NCI-H524 (cell line): ENCODE measurements around the gene PSMG3.
"Not testable (repeated sequence)": the region's sequence is repeated elsewhere in the genome, so short reads cannot be mapped to it uniquely, and the experiment has no call there.

Experiments
- DNase-seq, 2 experiments: peaks; one replicate each; lab custom pipeline; 2025; lab: John Stamatoyannopoulos, UW

Gene PSMG3

DNA sequence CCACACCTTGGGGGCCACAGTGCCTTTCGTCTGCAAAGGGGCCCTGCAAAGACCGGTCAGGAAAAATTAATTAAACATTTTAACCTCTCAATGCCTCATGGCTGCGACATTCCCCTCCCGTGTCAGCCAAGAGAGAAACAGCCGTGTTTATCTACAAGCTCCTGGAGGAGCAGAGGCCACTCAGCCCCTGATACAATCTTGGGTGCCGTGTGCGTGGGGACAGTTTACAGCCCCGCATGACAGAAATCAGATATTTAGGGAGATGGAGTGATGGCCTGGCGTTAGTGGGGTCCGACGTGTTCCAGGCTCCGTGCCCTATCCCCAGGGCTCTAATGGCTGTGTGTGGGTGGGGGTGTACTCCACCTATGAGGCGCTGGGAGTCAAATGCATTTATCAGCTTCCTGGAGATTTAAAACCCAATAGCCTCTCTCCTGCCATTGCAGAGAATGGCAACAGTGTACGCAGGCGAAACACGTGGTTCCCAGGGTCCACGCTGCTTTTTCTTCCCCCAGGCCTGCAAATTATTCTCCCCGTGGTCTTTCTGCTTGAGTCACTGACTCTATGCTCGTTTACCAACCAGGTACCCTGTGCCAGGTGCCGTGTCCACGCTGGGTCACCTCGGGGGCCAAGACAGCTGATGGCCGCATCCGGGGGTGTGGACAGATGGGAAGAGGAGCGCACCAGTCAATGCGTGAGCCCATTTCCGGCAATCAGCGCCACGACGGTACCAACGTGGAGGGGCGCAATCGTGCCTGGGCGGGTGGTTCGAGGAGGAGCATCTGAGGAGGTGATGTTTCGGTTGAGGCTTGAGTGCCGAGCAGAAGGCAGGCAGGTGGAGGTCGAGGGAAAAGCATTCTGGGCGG lies 26.6 kb upstream of the PSMG3 start:
- DNase-seq = no peak

DNA sequence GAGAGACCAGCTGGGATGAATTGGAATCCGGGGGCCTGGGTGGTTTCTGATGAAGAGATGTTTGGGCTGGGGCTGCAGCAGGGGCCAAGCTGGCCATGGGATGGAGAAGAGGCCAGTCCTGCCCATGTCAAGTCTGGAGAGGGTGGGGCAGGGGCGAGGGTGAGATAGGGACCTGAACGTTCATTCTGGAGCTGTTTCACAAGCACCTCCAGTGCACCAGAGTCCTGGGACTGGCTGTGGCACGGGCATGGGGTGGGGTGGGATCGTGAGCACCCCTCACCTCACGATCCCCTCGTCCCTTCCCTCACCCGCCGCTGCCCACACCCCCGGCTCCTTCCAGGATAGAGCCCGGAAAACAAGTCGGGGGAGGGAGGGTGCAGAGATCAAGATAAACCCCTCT lies 25.8 kb upstream of the PSMG3 start:
- DNase-seq = no peak

DNA sequence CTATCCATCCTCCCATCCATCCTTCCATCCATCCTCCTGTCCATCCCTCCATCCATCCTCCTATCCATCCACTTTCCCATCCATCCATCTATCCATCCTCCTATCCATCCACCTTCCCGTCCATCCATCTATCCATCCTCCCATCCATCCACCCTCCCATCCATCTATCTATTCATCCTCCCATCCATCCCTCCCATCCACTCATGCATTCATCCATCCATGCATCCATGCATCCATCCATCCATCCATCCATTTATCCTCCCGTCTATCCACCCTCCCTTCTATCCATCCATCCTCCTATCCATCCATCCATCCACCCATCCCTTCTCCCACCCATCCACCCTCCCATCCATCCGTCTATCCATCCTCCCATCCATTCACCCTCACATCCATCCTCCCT lies 25.2 kb upstream of the PSMG3 start:
- DNase-seq = no peak

DNA sequence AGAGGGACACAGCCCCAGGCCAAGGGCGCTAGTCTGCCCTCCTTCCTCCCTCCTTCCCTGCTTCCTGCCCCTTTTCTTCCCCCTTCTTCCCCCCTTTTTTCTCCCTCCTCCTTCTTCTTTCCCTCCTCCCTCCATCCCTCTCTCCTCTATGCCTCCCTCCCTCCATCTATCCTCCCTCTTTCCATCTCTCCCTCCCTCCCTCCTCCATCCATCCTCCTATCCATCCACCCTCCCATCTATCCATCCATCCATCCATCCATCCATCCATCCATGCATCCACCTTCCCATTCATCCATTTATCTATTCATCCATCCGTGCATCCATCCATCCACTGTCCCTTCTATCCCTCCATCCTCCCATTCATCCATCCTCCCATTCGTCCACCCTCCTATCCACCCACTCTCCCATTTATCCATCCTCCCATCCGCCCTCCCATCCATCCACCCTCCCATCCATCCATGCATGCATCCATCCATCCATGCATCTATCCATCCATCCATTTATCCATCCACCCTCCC lies 24.1 kb upstream of the PSMG3 start:
- no peak for DNase-seq

DNA sequence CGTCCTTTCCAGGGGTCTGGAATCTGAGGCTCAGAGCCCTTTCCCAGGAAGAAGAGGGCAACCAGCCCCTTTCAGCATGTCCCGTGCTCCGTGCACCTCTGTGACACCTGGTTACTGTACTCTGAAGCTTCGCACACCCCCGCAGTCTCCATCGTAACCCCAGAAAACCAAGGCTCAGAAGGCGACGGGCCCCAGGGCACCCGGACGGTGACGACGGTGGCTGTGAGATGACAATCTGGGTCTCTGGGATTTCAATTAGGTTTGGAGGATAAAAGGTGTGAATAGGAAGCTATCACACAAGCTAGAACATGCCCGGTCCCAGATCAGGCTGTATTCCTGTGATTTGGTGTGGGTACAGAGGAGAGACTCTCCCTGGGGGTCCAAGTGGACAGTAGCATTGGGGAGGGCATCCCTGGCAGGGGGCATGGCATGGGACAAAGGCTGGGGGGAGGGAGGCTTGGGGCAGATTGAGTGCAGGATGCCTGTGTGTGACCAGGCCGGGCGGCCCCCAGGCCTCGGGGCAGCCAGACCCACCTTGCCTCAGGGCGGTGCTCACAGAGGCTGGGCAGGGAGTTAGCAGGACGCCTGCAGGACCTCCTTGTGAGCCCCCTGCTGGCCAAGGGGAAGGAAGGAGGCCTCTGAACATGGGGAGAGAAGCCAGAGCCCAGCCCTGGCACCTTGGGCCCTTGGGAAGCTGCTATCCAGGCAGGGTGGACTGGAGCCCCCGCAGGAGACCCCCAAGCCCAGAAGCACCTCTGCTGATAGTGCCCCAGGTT lies 23.4 kb upstream of the PSMG3 start:
- DNase-seq = no peak

DNA sequence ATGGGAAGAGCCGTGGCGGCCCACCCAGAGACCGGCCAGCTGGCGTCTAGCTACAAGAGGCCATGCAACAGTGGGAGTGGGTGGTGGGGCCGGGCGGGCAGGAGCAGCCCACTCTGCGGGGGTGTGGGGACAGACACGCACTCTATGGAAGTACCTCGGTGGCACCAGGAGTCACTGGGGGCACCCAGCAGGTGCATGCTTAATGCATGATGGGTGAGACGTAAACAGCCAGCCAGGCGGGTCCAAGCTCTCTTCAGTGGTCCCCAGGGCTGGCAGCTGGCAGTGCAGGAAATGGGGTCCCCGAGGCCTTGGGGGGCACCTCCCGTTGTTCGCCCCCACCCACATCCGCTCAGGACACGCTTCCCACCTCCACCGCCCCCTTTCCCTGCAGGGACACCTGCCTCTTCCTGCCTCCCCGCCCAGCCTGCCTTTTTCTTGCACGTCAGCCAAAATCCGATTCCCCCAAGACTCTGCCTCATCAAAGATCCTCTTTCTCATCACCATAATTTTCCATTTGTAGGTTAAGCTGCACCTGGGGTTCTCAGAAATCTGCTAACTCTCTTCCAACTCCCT lies 22.6 kb upstream of the PSMG3 start:
- DNase-seq = no peak

DNA sequence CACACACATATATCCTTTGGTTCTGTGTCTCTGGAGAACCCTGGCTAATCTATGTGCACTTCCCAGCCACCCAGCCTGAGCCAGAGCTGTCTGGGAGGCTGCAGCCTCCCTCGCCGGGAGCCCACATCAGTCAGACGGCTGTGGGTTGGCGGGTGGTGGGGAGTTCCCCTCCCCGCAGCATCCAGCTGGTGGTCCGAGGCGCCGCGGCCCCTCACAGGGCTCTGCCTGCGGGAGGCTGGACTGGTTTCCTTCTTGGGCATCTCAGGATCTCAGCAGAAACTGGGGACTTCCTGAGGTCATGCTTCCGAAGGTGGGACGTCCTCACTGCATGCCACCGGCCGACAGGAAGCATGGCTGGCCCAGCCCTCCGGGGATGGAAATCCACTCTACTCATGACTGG lies 22.0 kb upstream of the PSMG3 start:
- no peak for DNase-seq

DNA sequence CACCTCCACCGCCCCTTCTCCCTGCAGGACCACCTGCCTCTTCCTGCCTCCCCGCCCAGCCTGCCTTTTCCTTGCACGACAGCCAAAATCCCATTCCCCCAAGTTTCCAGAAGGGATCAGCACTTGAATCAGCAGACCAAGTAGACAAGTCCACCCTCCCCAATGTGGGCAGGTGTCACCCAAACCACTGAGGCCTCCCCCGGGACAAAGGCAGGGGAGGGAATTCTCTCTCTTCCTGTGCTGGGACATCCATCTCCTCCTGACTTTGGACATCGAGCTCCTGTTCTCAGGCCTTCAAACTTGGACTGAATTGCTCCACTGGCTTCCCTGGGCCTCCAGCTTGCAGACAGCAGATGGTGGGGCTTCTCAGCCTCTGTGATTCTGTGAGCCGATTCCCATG lies 21.6 kb upstream of the PSMG3 start:
- DNase-seq = peak in 1 of 2 experiments; percentile 30

DNA sequence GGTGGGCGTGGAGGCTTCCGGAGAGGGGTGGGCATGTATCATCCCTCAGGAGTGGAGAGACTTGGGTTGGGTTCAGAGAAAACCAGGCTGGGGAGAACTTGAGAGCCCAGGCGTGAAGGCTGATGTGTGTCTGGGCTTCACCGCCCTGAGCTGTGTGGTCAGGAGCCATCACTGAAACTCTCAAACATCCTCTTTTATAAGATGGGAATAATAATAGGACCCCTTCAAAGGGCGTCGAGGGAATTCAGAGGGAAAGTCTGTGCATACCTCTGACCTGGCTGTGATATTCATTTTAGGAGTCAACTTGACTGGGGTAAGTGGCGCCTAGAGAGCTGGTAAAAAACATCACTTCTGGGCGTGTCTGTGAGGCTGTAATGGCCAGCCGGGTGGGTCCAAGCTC lies 21.1 kb upstream of the PSMG3 start:
- no peak for DNase-seq

DNA sequence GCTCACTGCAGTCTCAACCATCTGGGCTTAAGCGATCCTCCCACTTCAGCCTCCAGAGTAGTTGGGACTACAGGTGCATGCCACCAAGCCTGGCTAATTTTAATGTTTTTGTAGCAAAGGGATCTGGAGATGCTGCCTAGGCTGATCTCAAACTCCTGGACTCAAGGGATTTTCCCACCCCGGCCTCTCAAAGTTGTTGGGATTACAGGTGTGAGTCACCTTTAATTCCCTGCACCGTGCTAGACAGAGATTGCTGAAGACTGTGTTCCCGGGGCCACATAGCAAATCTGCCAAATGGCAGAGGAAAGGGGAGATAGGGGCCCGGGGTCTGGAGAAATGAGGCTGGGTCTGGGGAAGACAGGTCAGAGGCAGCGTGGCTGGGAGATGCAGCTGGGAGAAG lies 20.6 kb upstream of the PSMG3 start:
- no peak for DNase-seq

DNA sequence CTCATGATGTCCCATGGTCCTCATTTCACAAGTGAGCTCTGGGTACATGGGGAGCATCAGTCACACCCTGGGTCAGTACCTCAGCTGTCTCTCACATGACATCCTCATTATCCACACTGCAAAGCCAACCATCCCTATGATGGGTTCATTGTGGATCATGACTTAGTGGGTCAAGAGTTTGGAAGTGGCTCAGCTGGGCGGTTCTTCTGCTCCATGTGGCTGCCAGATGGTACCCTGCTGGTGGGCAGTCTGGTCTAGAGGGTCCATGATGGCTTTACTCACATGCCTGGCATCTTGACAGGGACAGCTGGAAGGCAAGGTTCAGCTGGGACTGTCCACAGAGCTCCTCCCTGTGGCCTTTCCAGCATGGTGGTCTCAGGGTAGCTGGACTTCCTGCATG lies 19.1 kb upstream of the PSMG3 start:
- DNase-seq = no peak

DNA sequence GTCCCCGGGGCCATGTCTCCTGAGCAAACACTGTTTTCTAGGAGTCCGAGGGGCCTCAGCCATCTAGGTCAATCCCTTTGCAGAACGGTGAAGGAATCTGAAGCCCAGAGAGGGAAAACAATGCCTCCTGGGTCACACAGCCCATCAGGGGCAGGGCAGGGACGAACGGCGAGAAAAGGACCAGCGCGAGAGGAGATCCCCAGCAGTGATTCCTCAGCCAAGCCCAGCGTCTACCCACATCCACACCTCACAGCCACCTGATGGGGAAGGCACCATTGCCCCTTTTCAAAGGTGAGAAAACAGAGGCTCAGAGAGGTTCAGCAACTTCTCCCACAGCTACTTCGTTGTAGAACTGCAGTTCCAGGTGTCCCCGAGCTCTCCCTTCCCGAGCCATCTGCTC lies 17.9 kb upstream of the PSMG3 start:
- no peak for DNase-seq

DNA sequence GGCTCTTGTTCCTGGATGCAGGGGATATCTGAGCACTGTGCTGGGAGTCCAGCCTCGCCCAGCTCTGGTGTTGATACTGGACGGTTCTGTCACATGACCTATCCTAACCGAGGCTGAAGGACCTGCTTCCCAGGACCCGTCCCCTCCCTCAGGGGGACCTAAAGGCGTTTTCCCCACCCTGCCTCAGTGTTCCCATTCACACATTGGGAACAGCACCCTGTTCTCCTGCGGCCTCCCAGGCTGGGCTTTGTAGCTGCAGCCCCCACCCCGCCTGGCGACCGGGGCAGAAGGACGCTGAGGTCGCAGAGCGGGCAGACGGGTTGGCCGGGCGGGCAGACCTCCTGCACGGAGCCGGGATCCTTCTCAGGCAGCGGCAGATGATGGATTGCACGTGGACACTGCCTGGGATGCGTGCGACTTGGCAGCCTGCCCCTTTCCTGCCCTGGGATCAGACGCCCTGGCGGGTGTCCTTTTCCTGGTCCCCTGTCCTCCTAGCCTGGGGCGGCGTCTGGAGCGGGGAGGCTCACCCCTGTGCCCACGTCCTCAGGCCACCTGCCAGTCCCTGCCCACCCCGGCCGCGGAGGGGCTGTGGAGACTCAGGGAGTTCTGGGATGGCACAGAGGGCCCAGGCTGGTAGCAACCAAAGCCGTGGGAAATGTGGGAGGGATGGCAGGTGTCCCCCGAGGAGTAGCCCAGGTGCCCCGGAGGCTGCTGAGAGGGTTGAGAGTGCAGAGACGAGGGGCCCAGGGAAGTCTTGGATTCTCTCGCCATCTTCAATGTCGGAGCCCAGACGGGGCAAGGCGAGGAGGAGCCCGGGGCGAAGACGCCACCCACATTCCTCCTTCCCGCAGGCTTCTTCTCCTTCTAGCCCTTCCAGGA lies 17.2 kb upstream of the PSMG3 start:
- DNase-seq = peak in 1 of 2 experiments; percentile 46

DNA sequence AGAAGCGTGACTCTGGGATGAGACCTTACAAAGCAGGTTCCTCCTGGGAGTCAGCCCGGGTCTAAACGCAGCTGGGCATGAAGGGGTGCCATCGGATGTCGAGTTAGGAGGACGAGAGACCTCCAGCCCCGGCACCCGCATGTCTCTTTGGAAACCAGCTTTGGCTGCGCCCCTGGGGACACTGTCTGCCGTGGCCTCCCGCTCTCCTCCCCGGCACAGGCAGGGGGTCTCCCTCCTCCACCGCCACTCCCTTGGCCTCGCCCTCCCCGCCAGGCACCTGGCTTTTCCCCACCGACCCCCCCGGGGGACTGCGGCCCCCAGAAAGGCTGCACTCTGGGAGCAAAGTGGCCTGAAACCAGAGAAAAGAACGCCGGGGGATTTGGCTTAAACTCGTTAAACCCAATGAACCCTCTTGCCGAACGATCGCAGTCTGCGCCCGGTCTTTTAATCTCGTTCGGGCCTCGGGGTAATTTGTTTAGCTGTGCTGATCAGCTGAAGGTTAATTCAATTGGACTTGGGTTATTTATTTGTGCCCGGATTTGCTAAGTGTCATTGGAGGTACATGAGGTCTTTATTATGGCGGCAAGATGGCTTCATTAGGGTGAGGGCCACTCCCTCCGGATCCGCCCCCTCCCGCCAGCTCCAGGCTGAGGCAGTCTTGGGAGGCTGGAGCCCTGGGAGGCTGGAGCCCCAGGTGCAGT lies 16.4 kb upstream of the PSMG3 start:
- DNase-seq = no peak

DNA sequence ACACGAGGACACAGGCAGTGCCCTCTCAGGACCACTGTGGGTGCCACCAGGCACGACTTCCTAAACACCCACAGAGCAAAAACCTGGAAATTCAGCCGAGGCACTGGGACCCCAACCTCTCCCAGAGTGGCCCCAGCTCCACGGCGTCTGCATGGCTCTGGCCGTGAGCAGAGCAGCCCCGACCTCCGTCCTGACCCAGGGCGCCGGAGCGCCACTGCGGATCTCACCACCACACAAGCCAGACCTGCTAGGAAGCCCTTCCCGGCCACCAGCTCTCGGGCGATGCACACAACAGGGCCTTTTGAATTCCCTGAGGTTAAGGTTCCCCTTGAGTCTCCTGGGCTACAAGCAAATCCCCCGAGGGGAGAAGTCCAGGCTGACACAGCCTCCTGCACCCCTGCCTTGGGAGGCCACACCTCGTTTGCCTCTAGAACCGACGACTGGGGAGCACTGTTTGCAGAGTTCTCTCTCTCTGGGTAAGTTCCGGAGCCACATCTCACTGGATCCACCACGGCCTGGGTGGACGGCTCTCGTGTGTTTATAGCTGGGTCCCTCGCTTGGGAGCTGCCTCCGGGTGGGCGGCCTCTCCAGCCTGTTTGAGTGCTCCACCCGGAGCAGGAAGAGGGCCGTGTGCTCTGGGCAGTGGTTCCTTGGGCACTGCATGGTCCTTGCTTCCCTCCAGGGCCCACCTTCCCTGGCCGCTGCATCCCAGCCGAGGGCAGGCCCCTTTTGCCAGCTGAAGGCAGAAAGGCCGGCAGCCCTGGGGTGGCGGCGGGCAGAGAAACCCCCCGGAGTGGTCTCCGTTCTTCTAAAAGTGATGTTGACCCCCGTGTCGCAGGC lies 15.5 kb upstream of the PSMG3 start:
- no peak for DNase-seq

DNA sequence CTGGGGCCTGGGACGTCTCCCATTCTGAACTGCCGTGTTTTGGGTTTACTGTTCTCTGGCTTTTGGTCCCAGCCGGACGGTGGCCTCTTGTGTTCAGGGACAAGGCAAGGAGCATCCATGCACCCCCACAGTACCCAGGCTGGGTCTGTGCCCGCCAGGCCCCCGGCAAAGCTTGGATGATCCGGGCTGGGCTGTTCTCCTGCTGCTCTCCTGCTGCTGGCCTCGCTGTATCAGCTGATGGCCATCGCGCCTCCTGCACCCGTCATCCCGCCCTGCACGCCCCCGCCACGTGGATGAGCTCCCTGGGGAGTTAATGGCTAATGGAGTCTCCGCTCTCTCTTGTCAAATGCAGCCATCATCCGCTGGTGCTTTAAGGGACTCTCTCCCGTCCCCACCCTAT lies 14.9 kb upstream of the PSMG3 start:
- no peak for DNase-seq

DNA sequence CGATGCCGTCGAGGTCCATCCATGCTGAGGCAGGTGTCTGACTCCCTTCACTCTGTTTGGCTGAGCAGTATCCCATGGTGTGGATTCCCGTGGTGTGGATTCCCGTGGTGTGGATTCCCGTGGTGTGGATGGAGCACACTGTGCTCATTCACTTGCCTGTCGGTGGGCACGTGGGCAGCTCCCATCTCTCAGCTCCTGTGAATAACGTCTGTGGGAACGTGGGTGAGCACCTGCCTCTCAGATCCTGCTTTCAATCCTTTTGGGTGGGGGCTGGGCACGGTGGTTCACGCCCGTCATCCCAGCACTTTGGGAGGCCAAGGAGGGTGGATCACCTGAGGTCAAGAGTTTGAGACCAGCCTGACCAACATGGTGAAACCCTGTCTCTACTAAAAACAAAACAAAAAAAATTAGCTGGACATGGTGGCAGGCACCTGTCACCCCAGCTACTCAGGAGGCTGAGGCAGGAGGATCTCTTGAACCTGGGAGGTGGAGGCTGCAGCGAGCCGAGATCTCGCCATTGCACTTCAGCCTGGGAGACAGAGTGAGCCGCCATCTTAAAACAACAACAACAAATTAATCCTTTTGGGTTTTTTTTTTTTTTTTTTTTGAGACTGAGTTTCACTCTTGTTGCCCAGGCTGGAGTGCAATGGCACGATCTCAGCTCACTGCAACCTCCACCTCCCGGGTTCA lies 13.6 kb upstream of the PSMG3 start:
- DNase-seq = not testable (repeated sequence)

DNA sequence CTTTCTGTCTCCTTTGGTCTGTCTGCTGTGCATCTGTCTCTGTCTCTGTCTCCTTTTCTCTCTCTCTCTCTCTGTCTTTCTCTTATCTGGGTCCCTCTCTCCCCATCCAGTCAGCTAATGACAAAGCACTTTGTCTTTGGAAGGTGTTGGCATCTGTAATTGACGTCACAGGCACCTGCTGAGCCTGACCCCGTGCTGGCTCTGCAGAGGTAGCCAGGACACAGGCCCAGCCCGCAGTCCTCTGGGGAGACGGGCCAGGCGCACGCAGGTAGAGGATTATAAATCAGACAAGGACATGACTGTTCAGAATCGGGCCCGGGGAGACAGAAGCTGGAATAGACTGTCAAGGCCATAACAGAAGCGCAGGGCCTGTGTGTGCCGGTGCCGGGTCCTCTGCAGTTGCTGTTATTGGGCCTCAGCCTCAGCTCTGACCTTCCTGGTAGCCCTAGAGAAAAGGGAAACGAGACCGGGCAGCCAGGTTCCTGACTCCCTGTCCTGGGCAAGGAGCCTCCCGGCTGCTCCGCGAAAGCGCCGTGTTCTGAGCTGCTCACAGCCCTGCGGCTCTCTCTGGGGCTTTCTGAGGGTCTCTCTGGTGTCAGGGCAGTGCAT lies 10.7 kb upstream of the PSMG3 start:
- DNase-seq = no peak
